K562 (cell line): ENCODE data around the gene PHLDB1. TPM values are rescaled to one million over a fixed set of nuclear protein-coding genes. Genes with fewer than 3 reads are reported as not detected.
A peak's percentile ranks its signal among the peaks of the same experiment; 100 is the strongest.

Source experiments
- CXXC5 ChIP-seq: fragments of 250-450 bp; sonication (Bioruptor Pico); IDR thresholded peaks from 2 replicates; pipeline ENCODE4 v1.8.0; 2022; ENCODE audit warnings: inconsistent platforms, mild to moderate bottlenecking, moderate library complexity
- DLX4 ChIP-seq: fragments of 250-450 bp; sonication (Bioruptor Pico); IDR thresholded peaks from 2 replicates; pipeline ENCODE4 v1.6.1; 2021; ENCODE audit warnings: mild to moderate bottlenecking
- HDAC3 ChIP-seq: fragments of 450-650 bp; IDR thresholded peaks from 2 replicates; pipeline ENCODE4 v1.6.1; 2018; ENCODE audit warnings: borderline replicate concordance, mild to moderate bottlenecking, moderate library complexity; ENCODE audit not compliant: partially characterized antibody
- IRF2 ChIP-seq: sonication (generic); formaldehyde crosslinking; IDR thresholded peaks from 2 replicates; pipeline ENCODE4 v1.8.1; 2022; ENCODE audit warnings: mild to moderate bottlenecking, missing genetic modification reagents
- MAZ ChIP-seq, 2 experiments: fragments of 450-650 bp in 1 of 2; sonication (generic) in 1 of 2; formaldehyde crosslinking; IDR thresholded peaks in 1 of 2; conservative IDR thresholded peaks in 1 of 2; 2 replicates each; pipeline versions ENCODE4 v1.4.0 to v1.5.0; 2020; ENCODE audit warnings: mild to moderate bottlenecking in 1 of 2, missing genetic modification reagents in 1 of 2
- NBN ChIP-seq: fragments of 450-650 bp; IDR thresholded peaks from 2 replicates; pipeline ENCODE4 v1.6.1; 2016; ENCODE audit warnings: low read depth, mild to moderate bottlenecking
- RAD21 ChIP-seq, 2 experiments: fragments of 250-450 bp in 1 of 2; fragments of 450-650 bp in 1 of 2; sonication (Bioruptor Pico) in 1 of 2; formaldehyde crosslinking in 1 of 2; IDR thresholded peaks in 1 of 2; conservative IDR thresholded peaks in 1 of 2; 2 replicates each; pipeline versions ENCODE4 v1.4.0 to v1.8.0; 2020 to 2022; ENCODE audit warnings: mild to moderate bottlenecking in 2 of 2, moderate library complexity in 1 of 2
- ZNF197 ChIP-seq: fragments of 200-800 bp; sonication (Bioruptor generic); IDR thresholded peaks from 2 replicates; pipeline ENCODE4 v1.6.1; 2016; ENCODE audit warnings: low read depth, missing genetic modification characterization, missing compliant biosample characterization
- ZNF253 ChIP-seq: fragments of 250-450 bp; sonication (Bioruptor Pico); conservative IDR thresholded peaks from 2 replicates; pipeline ENCODE4 v1.6.1; 2021; ENCODE audit warnings: mild to moderate bottlenecking
- ZNF277 ChIP-seq: fragments of 250-450 bp; sonication (Bioruptor Pico); IDR thresholded peaks from 2 replicates; pipeline ENCODE4 v1.8.0; 2022; ENCODE audit warnings: inconsistent platforms, mild to moderate bottlenecking, moderate library complexity, borderline replicate concordance
- polyA plus RNA-seq, 8 experiments: library from polyadenylated mRNA; depleted of rRNA in 4 of 8; stranded (reverse) in 5 of 8; unstranded in 3 of 8; fragments of >200 nt; fragmentation: Nextera tagmentation in 2 of 8; fragmentation: Illumina TruSeq in 1 of 8; extraction: Ambion mirVana in 2 of 8; extraction: Trizol in 1 of 8; gene quantifications; 2 replicates each; pipeline versions ENCODE4 v1.2.1 to v1.2.3, GENCODE V29; 2011 to 2014; ENCODE audit warnings: inconsistent platforms in 1 of 8, missing spikeins in 1 of 8
- total RNA-seq, 7 experiments: library from RNA; depleted of rRNA in 6 of 7; stranded (reverse); fragments of >200 nt in 6 of 7; fragmentation: Illumina TruSeq in 2 of 7; extraction: Trizol in 2 of 7; gene quantifications; 2 replicates each; pipeline versions ENCODE4 v1.2.1 to v1.2.3, GENCODE V29; 2011 to 2021; ENCODE audit warnings: low replicate concordance in 1 of 7
- TF ChIP-seq, protein P1 (sequence below): fragments of 200-800 bp; sonication (Bioruptor generic); IDR thresholded peaks from 2 replicates; pipeline ENCODE4 v1.6.1; 2017; ENCODE audit warnings: missing genetic modification characterization, missing compliant biosample characterization

PHLDB1 gene
- total and polyA plus RNA-seq, 9 of the 15 experiments (the other 6 are each of a cell fraction or from before 2014, with no cell fraction given) = 2.0 to 28.7 (median 16.2) TPM

DNA sequence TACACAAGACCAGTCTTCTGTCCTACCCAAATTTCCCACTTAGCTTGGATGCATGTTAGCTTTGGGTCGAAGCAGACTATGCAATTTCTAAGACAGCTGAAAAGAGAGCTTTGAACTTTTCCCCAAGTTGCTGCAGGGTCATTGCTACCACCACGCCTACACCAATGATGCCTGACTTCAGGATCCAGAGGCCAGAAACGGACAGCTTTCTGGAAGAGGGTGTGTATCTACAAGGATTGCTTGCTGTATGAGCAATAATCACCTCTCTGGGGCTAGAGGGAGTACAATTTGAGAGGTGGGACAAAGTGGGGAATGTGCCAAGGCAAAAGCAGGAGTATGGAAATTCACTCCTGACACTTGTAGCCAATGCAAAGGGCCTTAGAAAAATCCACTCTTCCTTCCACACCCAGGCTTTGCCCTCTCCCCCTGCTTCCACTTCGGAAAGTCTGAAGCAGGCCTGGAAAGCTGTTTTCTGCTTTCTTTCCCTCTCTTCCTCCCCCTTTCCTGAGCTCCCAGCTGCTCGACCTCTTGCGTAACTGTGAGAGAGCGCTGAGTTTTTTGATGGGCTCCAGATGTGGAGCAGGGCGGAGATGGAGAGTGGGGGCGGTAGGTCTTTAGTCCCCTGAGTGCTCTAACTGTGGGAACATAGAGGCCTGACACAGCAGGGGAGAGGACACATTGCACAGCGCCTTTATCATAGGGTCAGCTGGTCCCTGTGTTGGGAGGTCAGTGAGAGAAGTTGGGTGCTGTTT, 2.1 kb upstream of the PHLDB1 start (continued):
- TF ChIP-seq, protein P1, sequence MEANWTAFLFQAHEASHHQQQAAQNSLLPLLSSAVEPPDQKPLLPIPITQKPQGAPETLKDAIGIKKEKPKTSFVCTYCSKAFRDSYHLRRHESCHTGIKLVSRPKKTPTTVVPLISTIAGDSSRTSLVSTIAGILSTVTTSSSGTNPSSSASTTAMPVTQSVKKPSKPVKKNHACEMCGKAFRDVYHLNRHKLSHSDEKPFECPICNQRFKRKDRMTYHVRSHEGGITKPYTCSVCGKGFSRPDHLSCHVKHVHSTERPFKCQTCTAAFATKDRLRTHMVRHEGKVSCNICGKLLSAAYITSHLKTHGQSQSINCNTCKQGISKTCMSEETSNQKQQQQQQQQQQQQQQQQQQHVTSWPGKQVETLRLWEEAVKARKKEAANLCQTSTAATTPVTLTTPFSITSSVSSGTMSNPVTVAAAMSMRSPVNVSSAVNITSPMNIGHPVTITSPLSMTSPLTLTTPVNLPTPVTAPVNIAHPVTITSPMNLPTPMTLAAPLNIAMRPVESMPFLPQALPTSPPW (CRISPR knock-in tag) = peak; percentile 66
- no peak for TF ChIP-seq CXXC5 (CRISPR knock-in tag)
- TF ChIP-seq ZNF277 (CRISPR knock-in tag) = no peak
- TF ChIP-seq HDAC3 = no peak
- TF ChIP-seq RAD21 (CRISPR knock-in tag; conservative IDR thresholded peaks at IDR 0.05 in 1 of 2, IDR thresholded peaks at IDR 0.05 in 1 of 2) = no peak
- TF ChIP-seq ZNF253 (CRISPR knock-in tag) = no peak
- no peak for TF ChIP-seq DLX4 (CRISPR knock-in tag)
- TF ChIP-seq IRF2 (CRISPR knock-in tag) = no peak
- TF ChIP-seq ZNF197 = no peak
- TF ChIP-seq NBN = no peak
- TF ChIP-seq MAZ (CRISPR knock-in tag; conservative IDR thresholded peaks at IDR 0.05 in 1 of 2, IDR thresholded peaks at IDR 0.05 in 1 of 2) = no peak
